C1 segment of cervical spinal cord (tissue), 14 donors: Measurements from ENCODE around the gene SFN.
A peak's percentile ranks its signal among the peaks of the same experiment; 100 is the strongest.
"Not testable (repeated sequence)": the region's sequence is repeated elsewhere in the genome, so short reads cannot be mapped to it uniquely, and the experiment has no call there.

Experiments
- DNase-seq, 14 donors: peaks; one replicate each; lab custom pipeline; 2025; lab: John Stamatoyannopoulos, UW

Gene SFN

GRCh38 chr1:26862781-26863684 is at the start of gene SFN:
SFN (plus strand) TSS chr1:26863149; CDS start chr1:26863213, 64 bp downstream.
- DNase-seq = peak in 1 of 14 donors; percentile 44

- no peak for DNase-seq
These were observed 48.6 kb upstream of the SFN start for GRCh38 chr1:26814377-26814776.

GRCh38 chr1:26814893-26815292 is 48.1 kb upstream of the SFN start:
- DNase-seq = no peak

DNA sequence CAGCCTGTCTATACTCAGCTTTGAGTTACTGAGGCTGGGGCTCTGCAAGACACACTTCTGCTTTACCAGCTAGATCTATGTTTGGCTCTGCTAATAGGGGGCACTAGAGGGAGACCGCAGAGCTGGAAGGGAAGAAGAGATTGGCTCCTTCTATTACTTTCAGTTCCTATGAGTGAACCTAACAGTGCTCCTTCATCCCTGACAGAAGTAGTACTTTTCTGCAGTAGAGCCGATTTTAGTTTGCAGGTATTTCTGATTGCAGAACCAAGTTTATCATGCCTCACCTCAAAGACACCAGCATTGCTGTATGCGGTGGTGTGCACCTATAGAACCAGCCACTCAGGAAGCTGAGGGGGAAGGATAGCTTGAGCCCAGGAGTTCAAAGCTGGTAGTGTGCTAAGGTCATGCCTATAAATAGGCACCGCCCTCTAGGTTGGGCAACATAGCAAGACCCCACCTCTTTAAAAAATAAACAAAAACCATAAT is 42.1 kb upstream of the SFN start:
- DNase-seq = no peak

GRCh38 chr1:26822737-26823395 is 40.1 kb upstream of the SFN start:
- DNase-seq = no peak

DNA sequence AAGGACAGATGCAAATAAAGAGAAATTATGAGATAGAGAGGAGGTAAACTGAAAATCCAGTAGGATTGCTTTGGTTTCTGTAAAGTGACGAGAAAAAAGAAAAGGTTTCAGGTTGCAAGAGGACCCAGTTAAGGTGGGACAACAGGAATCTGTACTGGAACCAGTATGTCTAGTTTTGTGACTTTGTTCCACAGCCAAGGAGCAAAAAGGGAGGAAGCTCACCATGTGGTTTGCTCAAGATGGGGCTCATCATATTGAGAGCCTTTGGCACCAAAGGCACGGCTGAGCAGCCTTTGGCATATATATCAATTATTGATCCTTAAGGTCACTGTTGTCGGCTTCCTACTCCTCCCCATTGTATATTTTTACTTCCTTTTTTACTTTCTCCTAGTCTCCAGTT is 38.2 kb upstream of the SFN start:
- no peak for DNase-seq

- DNase-seq = peak in 11 of 14 donors; percentile 21 to 78 (median 52)
These were observed 36.5 kb upstream of the SFN start, which contains the start of gene ZDHHC18 for GRCh38 chr1:26826261-26827105. ZDHHC18 (plus strand) TSS chr1:26826688; CDS start chr1:26826805, 117 bp downstream.

GRCh38 chr1:26827106-26827604 is 35.8 kb upstream of the SFN start:
- DNase-seq = peak in 1 of 14 donors; percentile 14

DNA sequence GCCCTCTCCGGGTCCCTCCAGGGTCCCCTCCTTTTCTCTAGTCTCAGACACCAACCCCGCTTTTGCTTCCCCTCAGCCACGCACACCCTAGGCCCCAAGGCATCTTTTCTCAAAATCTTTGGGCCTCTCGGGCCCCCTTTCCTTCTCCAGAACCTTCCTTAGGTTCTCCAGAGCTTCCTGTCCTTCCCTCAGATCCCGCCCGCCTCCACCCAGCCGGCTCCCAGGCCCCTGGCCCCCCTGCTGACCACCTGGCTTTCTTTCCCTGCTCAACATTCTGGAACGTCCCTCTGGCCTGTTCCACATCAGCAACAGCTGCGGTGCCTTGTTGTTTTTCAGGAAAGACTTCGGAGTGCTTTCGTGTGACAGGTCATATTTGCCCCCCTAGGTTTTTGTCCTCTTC is 35.3 kb upstream of the SFN start:
- DNase-seq = peak in 1 of 14 donors; percentile 2

DNA sequence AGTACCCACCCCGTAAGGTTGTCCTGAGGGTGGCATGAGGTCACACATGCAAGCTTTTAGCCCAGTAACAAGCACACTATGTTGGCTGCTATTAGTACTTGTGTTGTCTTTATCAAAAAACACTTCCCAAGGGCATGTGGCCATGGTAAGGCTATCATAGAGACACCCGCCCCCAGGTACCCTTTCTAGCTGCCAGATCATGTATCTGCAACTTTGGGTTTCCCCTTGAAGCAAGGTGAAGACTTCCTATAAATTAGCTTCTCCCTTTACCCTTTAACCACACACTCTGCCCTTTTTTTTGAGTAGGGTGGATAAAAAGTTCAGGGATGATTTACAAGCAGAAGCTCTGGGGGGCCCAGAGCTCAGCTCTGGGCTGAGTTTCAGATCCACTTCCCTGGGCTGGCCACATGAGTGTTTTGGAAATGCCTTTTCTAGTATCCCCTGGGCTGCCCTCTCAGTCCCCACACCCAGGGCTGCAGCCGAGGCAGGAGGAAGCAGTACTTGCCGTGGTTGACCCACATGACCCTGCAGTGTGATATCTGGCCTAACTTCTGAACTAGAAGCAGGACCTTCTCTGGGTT is 34.4 kb upstream of the SFN start:
- peak in 7 of 14 donors; percentile 4 to 45 (median 18) for DNase-seq

DNA sequence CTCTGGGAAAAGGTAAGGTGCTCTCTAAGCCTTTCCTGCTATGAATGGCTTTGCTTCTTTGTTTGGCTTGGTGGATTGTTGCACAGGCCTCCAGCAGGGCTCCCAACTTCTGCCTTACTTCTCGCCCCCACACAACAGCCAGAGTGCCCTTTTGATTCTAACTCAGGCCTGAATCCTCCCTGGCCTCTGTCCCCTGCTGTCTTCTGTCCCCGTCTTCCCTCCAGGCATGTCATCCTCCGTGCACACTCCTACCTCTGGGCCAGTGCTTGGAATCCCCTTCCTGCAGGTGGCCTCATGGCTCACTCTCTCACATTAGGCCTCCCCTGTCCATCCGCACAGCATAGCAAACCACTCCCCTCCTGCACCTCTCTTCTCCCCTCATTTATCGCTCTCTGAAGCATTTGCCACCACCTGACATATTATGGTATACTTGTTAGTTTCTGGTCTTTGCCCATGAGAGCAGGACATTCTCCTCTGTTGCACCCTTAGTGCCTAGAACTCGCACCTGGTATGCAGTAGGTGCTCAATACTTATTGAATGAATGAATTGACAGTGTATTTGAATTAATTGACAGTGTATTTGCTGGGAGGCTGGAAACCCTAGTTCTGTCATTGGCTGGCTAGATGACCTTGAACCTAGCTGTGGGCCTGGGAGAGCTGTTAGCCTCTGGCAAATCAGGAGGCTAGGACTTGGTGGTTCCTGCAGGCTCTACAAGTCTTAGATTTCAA is 33.6 kb upstream of the SFN start:
- no peak for DNase-seq

DNA sequence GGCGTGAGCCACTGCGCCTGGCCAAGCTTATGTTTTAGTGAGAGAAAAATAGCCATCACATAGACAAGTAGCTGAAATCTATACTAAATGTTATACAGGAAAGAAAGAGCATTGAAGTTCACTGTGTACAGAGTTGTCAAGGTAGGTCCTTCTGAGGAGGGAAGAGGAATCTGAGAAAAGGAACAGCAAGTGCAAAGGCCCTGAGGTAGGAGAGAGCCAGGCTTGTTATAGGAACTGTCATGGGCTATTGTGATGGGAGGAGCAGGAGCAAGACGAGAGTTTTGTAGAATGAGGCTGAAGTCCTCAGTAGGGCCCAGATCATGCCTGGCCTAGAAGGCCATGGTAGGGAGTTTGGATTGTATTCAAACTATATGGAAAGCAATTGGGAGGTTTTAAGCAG is 31.9 kb upstream of the SFN start:
- DNase-seq = no peak

DNA sequence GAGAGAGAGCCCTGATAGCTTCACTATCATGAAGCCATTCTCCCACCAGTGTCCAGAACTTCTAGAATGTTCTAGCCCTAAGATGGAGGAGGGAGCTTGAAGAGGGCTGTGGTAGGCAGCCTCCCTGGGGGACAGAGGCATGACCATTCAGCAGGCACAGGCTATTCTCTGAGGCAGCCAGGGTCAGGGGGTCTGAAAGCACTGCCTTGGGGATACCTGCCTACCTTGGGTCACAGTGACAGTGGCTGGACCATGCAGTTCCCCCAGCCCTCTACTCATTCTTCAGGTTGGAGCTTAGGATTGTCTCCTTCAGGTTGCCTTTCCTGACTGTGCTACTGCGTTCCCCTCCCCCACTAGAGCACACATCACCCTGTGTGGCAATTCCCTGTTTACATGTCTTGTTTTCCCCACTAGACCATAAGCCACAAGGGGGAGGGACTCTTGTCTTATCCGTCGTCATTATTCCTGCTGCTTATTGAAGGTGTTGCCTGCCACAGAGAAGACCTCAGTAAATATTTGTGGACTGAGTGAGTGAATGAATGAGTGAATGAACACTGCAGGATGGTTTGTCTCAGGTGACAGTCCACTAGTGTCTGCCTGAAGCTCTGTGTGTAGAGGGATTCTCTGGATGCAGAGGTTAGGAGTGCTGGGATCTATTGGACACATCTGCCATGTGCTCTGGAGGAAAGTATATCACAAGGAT is 31.3 kb upstream of the SFN start:
- no peak for DNase-seq

GRCh38 chr1:26832249-26832960 is 30.5 kb upstream of the SFN start:
- DNase-seq = no peak

DNA sequence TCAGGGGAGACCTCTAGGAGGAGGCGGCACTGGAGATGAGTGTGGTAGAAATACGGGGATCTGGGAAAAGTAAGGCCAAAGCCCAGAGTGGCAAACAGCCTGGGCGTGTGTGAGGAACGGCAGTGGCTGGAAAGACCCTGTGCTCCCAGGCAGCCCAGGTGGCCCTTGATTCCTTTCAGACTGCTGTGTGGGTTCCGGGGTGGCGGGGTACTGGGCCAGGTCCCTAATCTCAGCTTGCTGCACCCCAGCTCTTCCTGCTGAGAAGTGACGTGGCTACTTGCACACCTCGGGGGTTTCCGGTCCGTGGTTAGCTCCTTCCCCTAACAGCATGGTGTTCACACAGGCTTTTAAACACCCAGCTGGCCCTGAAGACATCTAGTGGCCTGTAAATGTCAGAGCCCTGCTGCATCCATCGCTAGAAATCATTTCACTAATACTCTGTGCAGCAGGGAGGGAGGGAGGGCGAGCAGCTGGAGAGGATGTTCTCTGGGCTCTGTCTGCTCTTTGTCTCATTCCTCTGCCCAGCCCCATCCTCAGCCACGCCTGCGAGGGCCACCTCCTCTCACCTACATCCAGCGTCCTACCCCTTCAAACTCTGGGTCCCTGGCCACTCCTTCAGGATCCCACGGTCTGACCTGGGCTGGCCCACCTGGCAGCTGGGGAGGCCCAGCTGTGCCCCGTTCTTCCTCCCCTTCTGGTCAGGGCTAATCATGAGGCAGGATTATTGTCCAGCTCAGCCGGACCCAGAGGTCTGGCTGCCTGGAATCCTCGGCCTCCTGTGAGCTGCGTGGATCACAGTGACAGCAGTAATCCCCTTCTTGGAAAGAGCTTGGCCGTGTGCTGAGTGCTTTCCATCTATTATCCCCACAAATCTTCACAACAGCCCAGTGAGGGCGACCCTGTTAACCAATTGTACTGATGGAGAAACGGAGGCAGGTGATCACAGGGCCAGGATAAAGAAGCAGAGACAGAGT is 29.2 kb upstream of the SFN start:
- DNase-seq = no peak

DNA sequence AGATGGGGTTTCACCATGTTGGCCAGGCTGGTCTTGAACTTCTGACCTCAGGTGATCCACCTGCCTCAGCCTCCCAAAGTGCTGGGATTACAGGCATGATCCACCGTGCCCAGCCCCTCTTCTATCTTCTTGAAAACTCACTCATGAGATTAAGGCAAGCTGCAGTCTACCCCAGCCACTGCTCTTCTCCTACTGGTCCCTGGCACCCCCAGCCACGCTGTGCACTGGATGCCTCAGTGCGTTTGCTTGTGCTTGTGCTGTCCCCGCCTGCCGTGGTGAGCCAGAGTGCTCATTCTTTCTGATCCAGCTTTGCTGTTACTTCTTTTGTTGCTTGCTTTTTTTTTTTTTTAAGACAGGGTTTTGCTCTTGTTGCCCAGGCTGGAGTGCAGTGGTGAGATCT is 25.3 kb upstream of the SFN start:
- DNase-seq = not testable (repeated sequence)

DNA sequence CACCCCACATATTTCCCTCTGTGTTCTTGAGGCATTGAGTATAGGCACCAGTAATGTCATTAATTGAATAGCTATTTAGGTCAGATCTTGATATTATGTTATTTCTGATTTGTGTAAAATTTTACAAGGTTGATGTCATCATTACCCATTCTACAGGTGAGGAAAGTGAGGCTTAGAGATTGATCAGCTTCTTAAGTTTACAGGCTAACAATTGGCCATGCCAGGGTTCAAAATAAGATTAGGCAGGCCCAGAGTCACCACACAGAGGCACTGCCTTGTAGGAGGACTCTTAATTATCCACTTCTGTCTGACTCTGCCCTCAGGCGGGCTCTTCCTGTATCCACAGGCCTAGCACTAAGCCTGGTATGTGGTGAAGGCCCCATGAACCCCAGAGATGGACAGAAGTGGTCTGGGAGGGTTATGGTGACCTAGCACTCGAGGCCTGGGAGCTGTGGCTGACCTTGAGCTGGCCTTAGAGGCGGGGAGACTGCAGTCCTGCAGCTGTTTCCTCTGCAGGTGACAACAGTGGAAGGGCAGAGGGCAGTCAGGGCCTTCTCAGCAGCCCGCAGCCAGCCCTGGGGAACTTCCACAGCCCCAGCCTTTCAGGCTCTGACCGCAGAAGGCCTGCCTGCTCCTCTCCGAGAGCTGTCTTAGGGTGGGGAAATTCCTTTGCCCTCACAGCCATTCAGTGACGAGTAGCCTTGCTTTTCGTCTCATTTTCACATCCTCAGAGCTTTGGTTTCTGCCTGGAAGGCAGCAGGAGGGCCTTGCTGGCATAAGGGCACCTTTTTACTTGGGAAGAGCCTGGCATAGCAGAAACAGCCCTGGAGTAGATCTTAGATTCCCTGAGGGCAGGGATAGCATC is 24.2 kb upstream of the SFN start:
- DNase-seq = no peak
